Hepatocyte (in vitro differentiated cells): ENCODE measurements around the gene RPL26. TPM values are rescaled to one million over a fixed set of nuclear protein-coding genes. Genes with fewer than 3 reads are reported as not detected.

ENCODE experiments used
- DNase-seq: peaks from one replicate; pipeline ENCODE4 v3.0.0-alpha.2; 2016; ENCODE audit warnings: low spot score
- H2AFZ ChIP-seq: fragments of 200-600 bp; sonication (generic); 2 replicates; pipeline ENCODE4 v1.6.0; 2016; ENCODE audit warnings: antibody characterized with exemption, mild to moderate bottlenecking
- H3K27ac ChIP-seq: fragments of 200-600 bp; sonication (generic); 2 replicates; pipeline ENCODE4 v1.5.1; 2016; ENCODE audit warnings: mild to moderate bottlenecking
- H3K27me3 ChIP-seq: fragments of 200-600 bp; sonication (generic); 2 replicates; pipeline ENCODE4 v1.6.1; 2016
- H3K36me3 ChIP-seq: fragments of 200-600 bp; sonication (generic); replicated peaks from 2 replicates; pipeline ENCODE4 v1.5.1; 2016; ENCODE audit warnings: low read depth; ENCODE audit not compliant: insufficient read depth
- H3K4me1 ChIP-seq: fragments of 200-600 bp; sonication (generic); 2 replicates; pipeline ENCODE4 v1.5.1; 2016; ENCODE audit warnings: mild to moderate bottlenecking, moderate library complexity; ENCODE audit not compliant: insufficient read depth
- H3K4me2 ChIP-seq: fragments of 200-600 bp; sonication (generic); 2 replicates; pipeline ENCODE4 v1.6.0; 2016
- H3K4me3 ChIP-seq: fragments of 200-600 bp; sonication (generic); 2 replicates; pipeline ENCODE4 v1.5.1; 2016; ENCODE audit warnings: mild to moderate bottlenecking
- H3K79me2 ChIP-seq: fragments of 200-600 bp; sonication (generic); 2 replicates; pipeline ENCODE4 v1.6.0; 2017; ENCODE audit warnings: mild to moderate bottlenecking
- H3K9me2 ChIP-seq: fragments of 200-600 bp; sonication (generic); replicated peaks from 2 replicates; pipeline ENCODE4 v1.6.0; 2017; ENCODE audit warnings: mild to moderate bottlenecking; ENCODE audit not compliant: insufficient read depth
- H3K9me3 ChIP-seq: fragments of 200-600 bp; sonication (generic); 2 replicates; pipeline ENCODE4 v1.5.1; 2016; ENCODE audit warnings: low read depth, mild to moderate bottlenecking
- H4K20me1 ChIP-seq: fragments of 200-600 bp; sonication (generic); 2 replicates; pipeline ENCODE4 v1.6.0; 2016; ENCODE audit warnings: mild to moderate bottlenecking; ENCODE audit not compliant: insufficient read depth, poor library complexity, severe bottlenecking
- EZH2 ChIP-seq: fragments of 200-600 bp; sonication (generic); IDR thresholded peaks from 2 replicates; pipeline ENCODE4 v1.6.1; 2016; ENCODE audit warnings: antibody characterized with exemption, mild to moderate bottlenecking, borderline replicate concordance
- EZH2phosphoT487 ChIP-seq: fragments of 200-600 bp; sonication (generic); IDR thresholded peaks from one replicate; pipeline ENCODE4 v1.6.1; 2018; ENCODE audit warnings: antibody characterized with exemption, mild to moderate bottlenecking, low read depth, moderate library complexity; ENCODE audit not compliant: unreplicated experiment, severe bottlenecking
- WGBS: methylation state at CpG from one replicate; pipeline ENCODE4 v1.1.6; 2016; ENCODE audit warnings: low lambda C conversion rate; ENCODE audit errors: missing lambda C conversion rate; 5-methylcytosine and 5-hydroxymethylcytosine counted together
- polyA plus RNA-seq: library from polyadenylated mRNA; unstranded; fragments of >200 nt; fragmentation: Nextera tagmentation; extraction: Ambion mirVana; gene quantifications from 2 replicates; pipeline ENCODE4 v1.2.1, GENCODE V29; 2016
- total RNA-seq: library from RNA; depleted of rRNA; stranded (reverse); fragments of >200 nt; gene quantifications from 2 replicates; pipeline ENCODE4 v1.2.3, GENCODE V29; 2014
- TF ChIP-seq, protein P1 (sequence below): fragments of 200-600 bp; sonication (generic); IDR thresholded peaks from 2 replicates; pipeline ENCODE4 v1.5.1; 2016; ENCODE audit warnings: antibody characterized with exemption, mild to moderate bottlenecking; ENCODE audit not compliant: poor library complexity

Gene RPL26
- total and polyA plus RNA-seq, 2 experiments from 2014 or later = 411 to 3,628 TPM

DNA sequence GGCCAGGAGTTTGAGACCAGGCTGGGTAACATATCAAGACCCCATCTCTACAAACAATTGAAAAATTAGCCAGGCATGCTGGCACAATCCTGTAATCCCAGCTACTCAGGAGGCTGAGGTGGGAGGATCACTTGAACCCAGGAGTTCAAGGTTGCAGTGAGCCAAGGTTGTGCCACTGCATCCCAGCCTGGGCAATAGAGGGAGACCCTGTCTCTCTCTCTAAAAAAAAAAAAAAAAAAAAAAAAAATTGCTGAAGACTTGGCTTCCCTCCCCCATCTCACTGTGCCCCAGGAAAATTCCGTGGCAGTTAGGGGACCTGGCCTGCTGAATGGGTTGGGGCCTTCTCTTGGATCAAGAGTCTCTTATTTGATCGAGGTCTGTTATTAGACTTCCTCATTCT is 43.5 kb downstream of the RPL26 start, which contains the start of gene ODF4:
ODF4 (plus strand) TSS at position 301 of the 400 bp plus-strand sequence. CDS start 212 bp downstream, outside the sequence.
- DNase-seq = no peak
- no peak within 1 kb of the TSS for H2AFZ ChIP-seq
- no peak within 1 kb of the TSS for H3K4me2 ChIP-seq
- H3K4me3 ChIP-seq = no peak within 1 kb of the TSS
- no peaks in the 10 kb centered on the region for H4K20me1 ChIP-seq
- TF ChIP-seq, protein P1, sequence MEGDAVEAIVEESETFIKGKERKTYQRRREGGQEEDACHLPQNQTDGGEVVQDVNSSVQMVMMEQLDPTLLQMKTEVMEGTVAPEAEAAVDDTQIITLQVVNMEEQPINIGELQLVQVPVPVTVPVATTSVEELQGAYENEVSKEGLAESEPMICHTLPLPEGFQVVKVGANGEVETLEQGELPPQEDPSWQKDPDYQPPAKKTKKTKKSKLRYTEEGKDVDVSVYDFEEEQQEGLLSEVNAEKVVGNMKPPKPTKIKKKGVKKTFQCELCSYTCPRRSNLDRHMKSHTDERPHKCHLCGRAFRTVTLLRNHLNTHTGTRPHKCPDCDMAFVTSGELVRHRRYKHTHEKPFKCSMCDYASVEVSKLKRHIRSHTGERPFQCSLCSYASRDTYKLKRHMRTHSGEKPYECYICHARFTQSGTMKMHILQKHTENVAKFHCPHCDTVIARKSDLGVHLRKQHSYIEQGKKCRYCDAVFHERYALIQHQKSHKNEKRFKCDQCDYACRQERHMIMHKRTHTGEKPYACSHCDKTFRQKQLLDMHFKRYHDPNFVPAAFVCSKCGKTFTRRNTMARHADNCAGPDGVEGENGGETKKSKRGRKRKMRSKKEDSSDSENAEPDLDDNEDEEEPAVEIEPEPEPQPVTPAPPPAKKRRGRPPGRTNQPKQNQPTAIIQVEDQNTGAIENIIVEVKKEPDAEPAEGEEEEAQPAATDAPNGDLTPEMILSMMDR = no peak
- TF ChIP-seq EZH2phosphoT487 (no peak), EZH2 (no peak)
- no peaks in the 10 kb centered on the region for H3K27me3 ChIP-seq
- H3K27ac ChIP-seq = no peak within 1 kb of the TSS
- H3K36me3 ChIP-seq = no peaks in the 10 kb centered on the region
- 94% methylated on average over 2 of the region's 2 CpGs for WGBS
- no peaks in the 10 kb centered on the region for H3K9me3 ChIP-seq
- no peaks in the 10 kb centered on the region for H3K4me1 ChIP-seq
- H3K9me2 ChIP-seq = no peaks in the 10 kb centered on the region
- no peaks in the 10 kb centered on the region for H3K79me2 ChIP-seq

DNA sequence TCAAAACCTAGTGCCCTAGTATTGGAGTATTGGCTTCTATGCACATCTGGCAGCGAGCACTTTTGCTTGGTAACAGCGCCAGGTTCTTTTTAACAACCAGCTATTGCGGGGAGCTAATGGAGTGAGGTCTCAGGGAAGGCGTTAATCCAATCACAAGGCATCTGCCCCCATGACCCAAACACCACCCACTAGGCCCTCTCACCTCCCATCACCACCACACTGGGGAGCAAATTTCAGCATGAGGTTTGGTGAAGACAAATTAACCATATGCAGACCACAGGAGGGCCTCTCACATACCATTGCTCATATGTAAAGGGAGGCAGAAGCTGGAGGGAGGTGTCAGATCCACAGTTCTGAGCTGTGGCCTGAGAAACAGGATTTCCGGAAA is 44.2 kb downstream of the RPL26 start:
- Histone ChIP-seq H3K9me3 (no peaks in the 10 kb centered on the region), H4K20me1 (no peaks in the 10 kb centered on the region), H3K27me3 (no peaks in the 10 kb centered on the region), H3K4me2 (no peak overlapping the region), H3K9me2 (no peaks in the 10 kb centered on the region), H3K36me3 (no peaks in the 10 kb centered on the region), H3K4me1 (no peaks in the 10 kb centered on the region), H3K27ac (no peak overlapping the region), H3K79me2 (no peaks in the 10 kb centered on the region), H3K4me3 (no peak overlapping the region), H2AFZ (no peak overlapping the region)
- DNase-seq = no peak
- 71% methylated on average over 5 of the region's 5 CpGs for WGBS
- TF ChIP-seq EZH2phosphoT487 (no peak), EZH2 (no peak)
- TF ChIP-seq, protein P1 = no peak

DNA sequence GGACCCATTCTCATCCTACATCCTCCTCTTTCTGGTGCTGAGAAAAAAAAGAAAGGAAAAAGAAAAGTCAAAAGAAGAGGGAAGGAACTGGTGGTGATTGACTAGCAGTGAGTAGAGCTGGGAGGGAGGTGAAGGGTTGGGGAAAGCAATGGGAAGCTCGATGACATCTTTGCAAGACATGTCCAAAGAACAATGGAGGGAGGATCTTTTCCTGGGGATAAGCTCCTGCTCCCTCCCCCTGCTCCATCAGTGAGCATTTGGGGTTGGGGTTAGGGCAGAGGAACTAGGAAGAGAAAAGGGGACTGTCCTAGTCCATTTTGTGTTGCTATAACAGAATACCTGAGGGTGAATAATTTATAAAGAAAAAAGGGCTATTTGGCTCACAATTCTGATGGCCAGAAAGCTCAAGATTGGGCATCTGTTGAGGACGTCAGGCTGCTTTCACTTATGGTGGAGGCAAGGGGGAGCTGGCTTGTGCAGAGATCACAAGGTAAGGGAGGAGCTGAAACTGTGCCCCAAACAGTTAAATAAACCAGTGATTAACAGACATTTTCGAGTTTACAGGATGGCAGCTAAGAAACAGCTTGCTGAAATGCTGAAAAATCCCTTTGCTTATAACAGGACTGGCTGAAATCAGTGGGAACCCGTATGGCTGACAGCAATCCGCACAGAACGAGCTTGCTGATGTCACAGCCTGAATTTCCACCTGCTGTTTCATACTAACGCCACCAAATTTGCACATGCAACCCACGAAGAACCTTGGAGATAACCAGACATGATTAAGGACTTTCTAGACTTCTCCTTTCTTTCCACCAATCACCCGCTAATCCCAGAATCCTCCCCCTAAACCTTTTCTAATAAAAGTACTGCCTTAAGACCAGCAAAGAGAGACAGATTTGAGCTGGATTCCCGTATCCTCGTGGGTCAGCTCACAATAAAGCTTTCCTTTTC is 44.9 kb downstream of the RPL26 start:
- Histone ChIP-seq H3K27ac (no peak overlapping the region), H2AFZ (no peak overlapping the region), H3K4me3 (no peak overlapping the region), H3K4me1 (no peaks in the 10 kb centered on the region), H3K9me3 (no peaks in the 10 kb centered on the region), H3K27me3 (no peaks in the 10 kb centered on the region), H3K36me3 (no peaks in the 10 kb centered on the region), H4K20me1 (no peaks in the 10 kb centered on the region), H3K79me2 (no peaks in the 10 kb centered on the region), H3K9me2 (no peaks in the 10 kb centered on the region), H3K4me2 (peak overlapping the region; percentile 52)
- no peak for DNase-seq
- 29% methylated on average over 11 of the region's 11 CpGs for WGBS
- TF ChIP-seq EZH2phosphoT487 (no peak), EZH2 (no peak)
- TF ChIP-seq, protein P1 = no peak
